ENCODE data around the gene ZNF528.

Gene ZNF528

DNA sequence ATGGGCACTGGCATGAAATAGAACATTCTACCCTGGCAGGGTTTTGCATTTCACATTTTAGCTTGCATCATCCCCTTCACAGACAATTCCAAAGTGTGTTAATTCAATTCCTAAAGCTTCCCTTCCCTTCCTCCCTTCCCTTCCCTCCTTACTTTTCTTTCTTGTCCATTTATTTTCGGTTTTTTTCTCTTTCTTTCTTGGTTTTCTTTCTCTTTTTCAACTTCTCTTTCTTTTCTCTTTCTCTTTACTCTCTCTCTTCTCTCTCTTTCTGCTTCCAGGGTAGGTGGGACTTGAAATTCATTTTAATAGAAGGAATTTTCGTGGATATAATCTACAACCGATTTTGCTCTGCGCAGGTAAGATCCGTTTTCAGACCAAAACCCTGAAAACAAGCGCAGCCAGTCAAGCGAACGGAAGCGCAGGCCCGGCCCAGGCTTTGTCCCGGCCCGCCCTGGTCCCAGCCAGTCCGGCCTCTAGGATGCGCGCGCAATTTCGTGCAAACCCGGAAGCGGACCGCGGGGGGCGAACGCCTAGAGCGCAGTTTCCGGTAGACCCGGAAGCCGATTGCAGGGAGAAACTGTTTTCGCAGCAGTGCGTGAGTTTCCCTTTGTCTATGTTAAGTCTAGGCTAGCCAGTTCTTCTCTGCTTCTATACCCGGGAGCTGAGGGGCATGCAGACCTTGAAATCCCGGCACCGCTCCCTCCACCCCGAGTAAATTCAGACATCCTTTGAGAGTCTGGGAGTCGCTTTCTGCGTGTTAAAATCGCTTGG, at the start of gene ZNF528:
Gene ZNF528 (plus strand): TSS at position 540 of the 771 bp plus-strand sequence. CDS start 4,165 bp downstream, outside the sequence.
- peak; percentile 90 for DNase-seq (ENCODE audit: low read depth)

DNA sequence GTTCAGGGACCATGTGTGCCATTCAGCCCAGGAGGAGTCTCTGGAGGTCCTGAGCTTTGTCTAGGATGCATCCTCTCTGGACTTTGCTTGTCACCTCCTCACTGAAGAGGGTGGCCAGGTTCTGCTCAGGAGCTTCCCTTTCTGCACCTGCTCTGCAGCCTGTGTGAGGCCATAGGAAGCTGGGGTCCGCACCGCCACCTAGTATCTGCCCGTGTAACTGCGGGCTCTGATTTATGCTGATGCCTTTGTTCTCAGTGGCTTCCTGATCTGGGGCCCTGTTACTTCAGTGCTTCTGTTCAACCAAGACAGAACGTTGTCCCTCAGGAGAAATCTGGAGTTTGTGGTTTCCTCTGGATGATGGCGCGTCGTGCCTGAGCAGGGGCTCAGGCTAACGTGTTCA, 46.1 kb upstream of the ZNF528 start:
- DNase-seq (ENCODE audit: low read depth), result no peak

DNA sequence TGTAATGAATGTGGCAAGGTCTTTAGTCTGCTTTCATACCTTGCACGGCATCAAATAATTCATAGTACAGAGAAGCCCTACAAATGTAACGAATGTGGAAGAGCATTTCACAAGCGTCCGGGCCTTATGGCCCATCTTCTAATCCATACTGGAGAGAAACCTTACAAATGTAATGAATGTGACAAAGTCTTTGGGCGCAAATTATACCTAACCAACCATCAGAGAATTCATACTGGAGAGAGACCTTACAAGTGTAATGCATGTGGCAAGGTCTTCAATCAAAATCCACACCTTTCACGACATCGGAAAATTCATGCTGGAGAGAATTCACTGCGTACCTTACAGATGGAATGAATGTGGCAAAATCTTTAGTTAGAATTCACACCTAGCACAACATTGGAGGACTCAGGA, 31.2 kb upstream of the ZNF528 start:
- DNase-seq (ENCODE audit: low read depth), result no peak

DNA sequence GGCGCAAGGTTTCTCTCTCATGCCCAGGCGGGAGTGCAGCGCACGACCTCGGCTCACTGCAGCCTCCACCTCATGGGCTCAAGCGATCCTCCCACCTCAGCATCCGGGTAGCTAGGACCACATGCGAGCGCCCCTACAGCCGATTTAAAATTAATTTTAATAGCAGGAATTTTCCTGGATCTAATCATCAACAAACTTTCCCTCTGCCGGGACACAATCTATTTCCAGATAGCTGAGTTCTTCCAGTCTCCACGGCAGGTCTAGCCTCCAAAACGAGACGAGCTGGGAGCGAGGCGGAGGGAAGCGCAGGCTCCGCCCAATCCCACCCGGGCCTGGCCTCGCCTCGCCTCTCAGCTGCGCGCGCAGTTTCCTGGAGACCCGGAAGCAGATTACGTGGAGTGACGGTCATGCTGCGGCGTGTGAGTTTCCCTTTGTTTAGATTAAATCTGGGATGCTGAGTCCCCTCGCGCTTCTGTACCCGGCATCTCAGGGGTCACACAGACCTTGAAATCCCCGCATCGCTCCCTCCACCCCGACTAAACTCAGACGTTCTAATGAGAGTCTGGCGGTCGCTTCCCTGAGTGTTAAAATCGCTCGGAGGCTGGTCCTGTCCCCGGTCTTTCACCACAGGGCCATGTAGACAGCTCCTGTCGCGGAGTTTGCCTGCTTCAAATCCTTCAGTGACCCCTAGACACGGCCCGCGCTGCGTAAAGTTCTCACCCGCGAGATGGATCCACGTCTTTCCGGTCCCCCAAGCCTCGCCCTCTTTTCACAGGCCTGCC, 27.9 kb upstream of the ZNF528 start, which contains the start of gene ZNF880:
Gene ZNF880 (plus strand): TSS at position 365 of the 782 bp plus-strand sequence. CDS start 43 bp downstream, at position 408.
- DNase-seq (ENCODE audit: low read depth), result peak; percentile 91

DNA sequence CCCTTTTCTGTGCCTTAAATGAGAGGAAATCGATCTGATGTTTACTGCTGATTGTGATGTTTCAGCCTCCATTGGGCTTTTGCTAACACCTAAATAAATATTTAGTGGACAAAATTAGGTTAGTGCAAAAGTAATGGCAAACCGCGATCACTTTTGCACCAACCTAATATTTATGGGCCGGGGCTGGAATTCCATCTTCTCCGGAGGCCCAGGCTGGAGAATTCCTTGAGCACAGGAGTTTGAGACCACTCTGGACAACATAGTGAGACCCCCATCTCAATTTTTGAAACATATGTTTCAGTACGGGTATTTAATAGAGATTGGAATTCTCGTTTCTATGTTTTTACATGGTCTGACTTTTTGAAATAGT, 27.3 kb upstream of the ZNF528 start:
- no peak for DNase-seq (ENCODE audit: low read depth)

DNA sequence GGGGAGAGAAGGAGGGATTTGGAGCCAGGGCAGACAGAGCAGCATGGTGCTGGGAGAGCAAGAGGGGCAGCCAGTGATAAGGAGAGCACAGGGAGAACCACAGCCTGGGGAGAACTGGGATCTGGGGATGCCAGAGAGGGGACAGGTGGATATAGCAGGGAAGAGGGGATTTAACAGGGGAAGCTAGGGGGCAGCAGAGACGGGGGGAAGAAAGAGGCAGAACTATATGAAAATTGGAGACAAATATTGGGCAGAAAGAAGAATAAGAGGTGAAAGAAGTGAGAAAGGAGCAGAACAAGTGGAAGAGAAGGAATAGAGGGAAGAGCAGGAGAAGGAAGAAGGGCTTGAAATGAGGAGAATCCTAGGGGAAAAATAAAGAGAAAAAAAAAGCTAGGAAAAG, 6.5 kb upstream of the ZNF528 start:
- no peak for DNase-seq (ENCODE audit: low read depth)

DNA sequence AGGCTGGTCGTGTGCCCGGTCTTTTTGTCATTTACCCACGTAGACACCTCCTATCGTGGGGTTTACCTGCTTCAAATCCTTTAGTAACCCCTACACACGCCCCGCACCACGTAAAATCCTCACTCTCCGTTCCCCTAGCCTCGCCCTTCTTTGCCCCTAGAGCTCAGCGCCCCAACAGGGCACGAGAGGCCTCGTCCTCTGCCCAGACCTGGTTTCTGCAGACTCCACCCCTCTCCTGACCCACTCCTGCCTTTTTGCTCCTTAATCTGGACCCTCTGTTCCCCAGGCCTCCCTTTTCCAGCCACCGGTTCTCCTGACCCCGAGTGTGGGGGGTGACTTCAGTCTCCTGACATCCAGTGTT, 412 bp downstream of the ZNF528 start:
- no peak for DNase-seq (ENCODE audit: low read depth)

DNA sequence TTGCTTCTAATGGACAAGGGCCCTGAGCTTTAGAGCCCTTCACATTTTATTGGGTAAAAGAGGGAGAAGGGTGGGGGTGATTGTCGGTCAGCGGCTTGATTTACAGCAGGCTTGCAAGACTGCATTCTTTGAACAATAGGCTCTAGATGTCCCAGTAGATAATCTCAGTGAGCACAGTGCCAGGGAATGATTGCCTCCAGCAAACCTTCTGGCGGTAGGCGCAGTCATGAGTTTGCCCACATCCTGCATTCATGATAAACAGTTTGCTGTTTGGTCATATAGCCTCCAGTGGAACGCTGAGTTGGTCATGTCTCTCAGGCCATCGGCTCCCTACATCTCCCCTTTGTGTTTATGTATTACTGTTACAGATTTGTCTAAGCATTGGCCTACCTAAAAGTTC, 12.6 kb downstream of the ZNF528 start:
- no peak for DNase-seq (ENCODE audit: low read depth)

DNA sequence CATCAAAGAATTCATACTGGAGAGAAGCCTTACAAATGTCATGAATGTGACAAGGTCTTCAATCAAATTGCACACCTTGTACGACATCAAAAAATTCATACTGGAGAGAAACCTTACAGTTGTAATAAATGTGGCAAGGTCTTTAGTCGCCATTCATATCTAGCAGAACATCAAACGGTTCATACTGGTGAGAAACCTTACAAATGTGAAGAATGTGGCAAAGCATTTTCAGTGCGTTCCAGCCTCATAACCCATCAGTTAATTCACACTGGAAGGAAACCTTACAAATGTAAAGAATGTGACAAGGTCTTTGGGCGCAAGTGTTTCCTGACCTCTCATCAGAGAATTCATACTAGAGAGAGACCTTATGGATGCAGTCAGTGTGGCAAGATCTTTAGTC, 18.1 kb downstream of the ZNF528 start:
- no peak for DNase-seq (ENCODE audit: low read depth)

DNA sequence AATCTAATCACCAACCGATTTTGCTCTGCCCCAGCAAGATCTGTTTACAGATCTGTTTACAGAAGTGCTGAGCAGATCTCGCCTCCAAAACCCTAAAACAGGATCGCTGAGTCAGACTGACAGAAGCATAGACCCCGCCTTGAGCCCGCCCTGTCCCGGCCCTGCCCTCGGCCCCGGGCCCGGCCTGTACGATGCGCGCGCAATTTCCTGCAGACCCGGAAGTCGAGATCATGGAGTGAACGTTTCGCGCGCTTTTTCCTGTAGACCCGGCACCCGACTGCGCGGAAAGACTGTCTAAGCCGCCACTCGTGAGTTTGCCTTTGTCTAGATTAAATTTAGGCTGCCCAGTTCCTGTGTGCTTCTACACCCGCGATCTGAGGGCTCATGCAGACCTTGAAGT, 31.3 kb downstream of the ZNF528 start, which contains the start of gene ZNF534:
Gene ZNF534 (plus strand): TSS at position 212 of the 400 bp plus-strand sequence. CDS start 2,327 bp downstream, outside the sequence.
- no peak for DNase-seq (ENCODE audit: low read depth)

DNA sequence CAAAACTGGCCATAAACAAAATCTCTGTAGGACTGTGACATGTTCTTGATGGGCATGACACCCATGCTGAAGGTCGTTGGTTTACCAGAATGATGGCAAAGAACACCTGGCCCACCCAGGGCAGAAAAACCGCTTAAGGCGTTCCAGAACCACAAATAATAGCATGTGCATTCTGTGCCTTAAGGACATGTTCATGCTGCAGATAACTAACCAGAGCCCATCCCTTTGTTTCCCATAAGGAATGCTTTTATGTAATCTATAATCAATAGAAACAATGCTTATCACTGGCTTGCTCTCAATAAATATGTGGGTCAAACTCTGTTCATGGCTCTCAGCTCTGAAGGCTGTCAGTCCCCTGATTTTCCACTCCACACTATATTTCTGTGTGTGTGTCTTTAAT, 44.5 kb downstream of the ZNF528 start:
- no peak for DNase-seq (ENCODE audit: low read depth)

DNA sequence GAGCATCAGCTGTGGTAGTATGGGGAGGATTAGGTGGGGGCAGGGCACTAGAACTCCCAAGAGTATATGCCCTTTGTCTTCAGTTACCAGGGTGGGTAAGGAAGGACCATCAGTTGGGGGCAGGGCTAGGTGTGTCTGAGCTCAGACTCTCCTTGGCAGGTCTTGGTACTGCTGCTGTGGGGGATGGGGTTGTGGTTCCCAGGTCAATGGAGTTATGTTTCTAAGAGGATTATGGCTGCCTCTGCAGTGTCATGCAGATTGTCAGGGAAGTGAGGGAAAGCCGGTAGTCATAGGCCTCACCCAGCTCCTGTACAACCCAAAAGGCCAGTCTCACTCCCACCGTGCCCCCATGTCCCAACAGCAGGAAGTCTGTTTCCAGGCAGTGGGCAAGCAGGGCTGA, 46.9 kb downstream of the ZNF528 start:
- no peak for DNase-seq (ENCODE audit: low read depth)

DNA sequence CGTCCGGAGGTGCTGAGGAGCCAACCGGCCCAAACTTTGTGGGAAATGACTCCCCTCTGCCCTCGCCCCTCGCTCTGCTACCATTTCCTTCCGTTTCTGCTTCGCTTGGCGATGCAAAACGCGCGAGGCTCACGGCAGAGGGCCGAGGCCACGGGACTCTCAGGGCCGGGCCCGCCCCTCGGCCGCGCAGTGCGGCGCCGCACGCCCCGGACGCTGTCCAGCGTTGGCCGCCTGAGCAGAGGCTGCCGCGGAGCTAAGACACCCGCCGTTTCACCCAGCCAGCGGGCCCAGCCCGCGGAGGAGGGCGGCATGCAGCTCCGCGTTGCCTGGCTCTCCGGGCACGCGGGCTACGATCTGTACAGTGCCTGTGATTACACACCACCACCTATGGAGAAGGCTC, 53.6 kb downstream of the ZNF528 start:
- no peak for DNase-seq (ENCODE audit: low read depth)

DNA sequence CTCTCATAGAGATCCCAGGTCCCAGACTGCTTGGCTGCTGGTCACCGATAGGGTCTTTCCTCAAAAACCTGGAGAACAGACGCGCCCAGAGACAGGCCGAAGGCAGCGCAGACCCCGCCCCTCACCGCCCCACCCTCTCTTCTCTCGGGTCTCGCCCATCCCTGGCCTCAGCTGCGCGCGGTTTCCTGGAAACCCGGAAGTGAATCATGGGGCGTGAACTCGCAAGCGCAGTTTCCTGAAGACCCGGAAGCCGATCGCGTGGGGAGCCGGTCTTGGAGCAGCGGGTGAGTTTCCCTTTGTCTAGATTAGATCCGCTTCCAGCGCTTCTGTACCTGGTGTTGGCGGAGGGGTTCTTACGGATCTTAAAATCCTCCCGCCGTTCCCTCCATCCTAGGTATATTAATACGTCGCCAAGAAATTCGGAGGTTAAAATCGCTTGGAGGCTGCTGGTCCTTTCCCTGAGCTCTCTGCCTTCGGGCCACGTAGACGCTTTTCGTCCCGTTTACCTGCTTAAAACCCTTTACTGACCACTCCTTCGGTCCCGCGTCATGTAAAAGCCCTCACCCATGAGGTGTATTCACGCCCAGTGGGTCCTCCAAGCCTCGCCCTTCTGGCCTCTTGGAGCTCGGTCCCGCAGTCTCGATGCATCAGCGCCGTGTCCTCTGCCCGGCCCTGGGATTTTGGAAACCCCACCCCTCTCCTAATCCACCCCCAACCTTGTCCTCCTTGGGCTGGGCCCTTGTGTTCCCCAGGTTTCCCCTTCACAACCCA, 55.9 kb downstream of the ZNF528 start, which contains the start of gene ZNF578:
Gene ZNF578 (plus strand): TSS at position 230 of the 771 bp plus-strand sequence. CDS start 48,293 bp downstream, outside the sequence.
- peak; percentile 66 for DNase-seq (ENCODE audit: low read depth)

DNA sequence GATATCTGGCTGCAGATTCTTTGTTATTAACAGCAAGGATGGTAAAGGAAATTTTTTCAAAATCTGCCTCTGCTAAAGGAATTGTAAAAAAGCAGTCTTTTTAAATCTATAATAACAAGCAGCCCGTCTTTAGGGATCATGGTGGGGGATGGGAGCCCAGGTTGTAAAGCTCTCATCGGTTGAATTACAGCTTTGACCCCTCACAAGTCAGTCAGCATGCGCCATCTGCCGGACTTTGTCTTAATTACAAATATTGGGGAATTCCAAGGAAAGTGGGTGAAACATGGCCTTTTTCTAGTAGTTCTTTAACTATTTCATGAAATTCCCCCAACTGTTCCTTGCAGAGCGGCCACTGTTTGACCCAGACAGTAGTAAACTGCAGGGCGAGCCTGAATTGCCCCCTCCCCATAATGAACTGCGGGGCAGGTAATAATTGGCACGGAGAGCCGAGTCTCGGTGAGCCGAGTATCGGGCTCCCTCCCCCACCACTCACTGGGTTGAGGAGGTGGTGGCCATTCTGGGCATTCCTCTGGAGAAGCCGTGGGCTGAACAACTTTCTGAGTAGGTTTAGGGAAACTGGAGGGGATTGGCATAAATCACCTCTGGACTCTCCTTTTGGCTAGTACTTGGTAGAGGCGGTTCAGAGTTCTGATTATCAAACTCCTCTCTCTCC, 67.3 kb downstream of the ZNF528 start:
- DNase-seq (ENCODE audit: low read depth), result no peak
